ENCODE measurements around the gene CYBC1. TPM values are rescaled to one million over a fixed set of nuclear protein-coding genes. Genes with fewer than 3 reads are reported as not detected.
A peak's percentile ranks its signal among the peaks of the same experiment; 100 is the strongest.

Gene CYBC1
- total and polyA plus RNA-seq, 9 of the 15 experiments (the other 6 are each of a cell fraction or from before 2014, with no cell fraction given): 1.3 to 71.8 (median 49.9) TPM

- ChIA-PET CTCF (ENCODE audit: low intra/inter-chr PET ratio) (no interaction called here), POLR2A (interaction anchor here (0.6 kb wide), 2 partner anchors 17 kb away, joined by 3 to 4 read pairs; no protein-coding TSS in a partner anchor)
- H3K4me3 ChIP-seq: no peak overlapping the region
- in situ Hi-C loops (cut with MboI) (no loop called here), intact Hi-C loops (cut with micrococcal nuclease) (no loop called here)
- 82% methylated on average over 15 of the region's 19 CpGs for WGBS (ENCODE audit: insufficient coverage, low coverage, missing lambda C conversion rate)
- H3K9me1 ChIP-seq (ENCODE audit: control insufficient read depth, insufficient read depth, low read length): no peaks in the 10 kb centered on the region
- H2AFZ ChIP-seq (ENCODE audit: low read depth, low read length): no peak overlapping the region
- H3K36me3 ChIP-seq (ENCODE audit: control insufficient read depth, insufficient read depth, low read length): peaks cover 34% of the 10 kb centered on the region; the same call in 2 of the 3 replicates
- no peaks in the 10 kb centered on the region for H4K20me1 ChIP-seq (replicated peaks; ENCODE audit: control insufficient read depth, insufficient read depth, low read length)
- TF ChIP-seq POLR2G (IDR thresholded peaks at IDR 0.05; ENCODE audit: low read depth, low read length) (peak; percentile 53; the same call in 1 of the 2 replicates), MED1 (CRISPR knock-in tag; IDR thresholded peaks at IDR 0.05; ENCODE audit: borderline replicate concordance) (no peak), NFIC (IDR thresholded peaks at IDR 0.05) (0 out of 2 replicates have a peak, but pooled peaks have one; percentile 33), FOXK2 (conservative IDR thresholded peaks at IDR 0.05 in 1 of 2, IDR thresholded peaks at IDR 0.05 in 1 of 2; ENCODE audit: low read depth in 2 of 2) (no peak), ZBTB11 (CRISPR knock-in tag; IDR thresholded peaks at IDR 0.05) (no peak)
- no peaks in the 10 kb centered on the region for H3K27me3 ChIP-seq (ENCODE audit: control insufficient read depth in 2 of 2, insufficient read depth in 2 of 2, low read length in 2 of 2)
- H3K9me3 ChIP-seq (replicated peaks; ENCODE audit: control insufficient read depth, insufficient read depth, low read depth, low read length): no peaks in the 10 kb centered on the region
- no peak overlapping the region for H3K27ac ChIP-seq (ENCODE audit: extremely low read depth, low read depth, low read length)
- ATAC-seq (no peak), DNase-seq (ENCODE audit: extremely low read depth in 1 of 4, low spot score in 3 of 4) (no peak), FAIRE-seq (no peak)
- H3K9ac ChIP-seq (ENCODE audit: insufficient read depth in 1 of 2, low read depth in 2 of 2, low read length in 2 of 2): peak overlapping the region in 1 of 2 experiments; percentile 20; a peak in 2 of 4 replicates
- BruUV-seq (replicated peaks): no TSS peak
- peaks cover 14% of the 10 kb centered on the region for H3K79me2 ChIP-seq (ENCODE audit: control insufficient read depth, insufficient read depth, low read length)
- no peak overlapping the region for H3K4me2 ChIP-seq (ENCODE audit: insufficient read depth, low read length)
- peaks cover 5 to 63% of the 10 kb centered on the region in 2 experiments for H3K4me1 ChIP-seq (replicated peaks in 1 of 2; ENCODE audit: control insufficient read depth in 2 of 2, insufficient read depth in 2 of 2, low read length in 2 of 2)
Observed at GRCh38 chr17:82444941-82445521, 5.5 kb downstream of the CYBC1 start.

All from K562 (cell line).